GM23338 (cell line): ENCODE data around the gene GPC5. TPM values are rescaled to one million over a fixed set of nuclear protein-coding genes. Genes with fewer than 3 reads are reported as not detected.

Source experiments
- ATAC-seq: fragments of 200-7000 bp; cut with Tn5 transposase; 3 replicates; pipeline ENCODE4 v1.9.1; 2020
- DNase-seq: peaks from one replicate; pipeline ENCODE4 v3.0.0-alpha.2; 2015; ENCODE audit warnings: low spot score
- H2AFZ ChIP-seq: fragments of 200-600 bp; sonication (generic); 2 replicates; pipeline ENCODE4 v1.8.0; 2016; ENCODE audit warnings: antibody characterized with exemption, mild to moderate bottlenecking, moderate library complexity
- H3F3A ChIP-seq: fragments of 200-600 bp; sonication (generic); replicated peaks from 2 replicates; pipeline ENCODE4 v1.8.0; 2017; ENCODE audit warnings: antibody characterized with exemption, mixed run types, low read depth
- H3K27ac ChIP-seq: fragments of 200-600 bp; sonication (generic); 2 replicates; pipeline ENCODE4 v1.6.1; 2016; ENCODE audit warnings: low read depth
- H3K27me3 ChIP-seq: fragments of 200-600 bp; sonication (generic); 2 replicates; pipeline ENCODE4 v1.8.0; 2016; ENCODE audit warnings: mild to moderate bottlenecking, mixed run types, moderate library complexity; ENCODE audit not compliant: insufficient read depth
- H3K36me3 ChIP-seq: fragments of 200-600 bp; sonication (generic); 2 replicates; pipeline ENCODE4 v1.8.0; 2016; ENCODE audit warnings: mild to moderate bottlenecking; ENCODE audit not compliant: insufficient read depth
- H3K4me1 ChIP-seq: fragments of 200-600 bp; sonication (generic); 2 replicates; pipeline ENCODE4 v1.8.0; 2016; ENCODE audit warnings: mild to moderate bottlenecking, moderate library complexity; ENCODE audit not compliant: insufficient read depth
- H3K4me2 ChIP-seq: fragments of 200-600 bp; sonication (generic); 2 replicates; pipeline ENCODE4 v1.7.1; 2017; ENCODE audit warnings: mixed run types
- H3K4me3 ChIP-seq: fragments of 200-600 bp; sonication (generic); 2 replicates; pipeline ENCODE4 v1.6.1; 2016; ENCODE audit warnings: mixed run types
- H3K79me2 ChIP-seq: fragments of 200-600 bp; sonication (generic); replicated peaks from 2 replicates; pipeline ENCODE4 v1.8.0; 2017; ENCODE audit warnings: mild to moderate bottlenecking; ENCODE audit not compliant: insufficient read depth
- H3K9me2 ChIP-seq: fragments of 200-600 bp; sonication (generic); 2 replicates; pipeline ENCODE4 v1.8.0; 2017; ENCODE audit not compliant: insufficient read depth
- H4K20me1 ChIP-seq: fragments of 200-600 bp; sonication (generic); replicated peaks from 2 replicates; pipeline ENCODE4 v1.8.0; 2017; ENCODE audit warnings: mild to moderate bottlenecking; ENCODE audit not compliant: insufficient read depth
- H3K27ac Mint-ChIP-seq: 2 replicates; pipeline ENCODE4 v1.8.0; 2020; ENCODE audit warnings: inconsistent platforms, mild to moderate bottlenecking, moderate library complexity, mixed read lengths
- H3K27me3 Mint-ChIP-seq: 3 replicates; pipeline ENCODE4 v1.8.0; 2022; ENCODE audit warnings: low read depth, mild to moderate bottlenecking, moderate library complexity, mixed read lengths, inconsistent platforms; ENCODE audit not compliant: insufficient read depth, poor library complexity
- H3K36me3 Mint-ChIP-seq: 3 replicates; pipeline ENCODE4 v1.8.0; 2021; ENCODE audit warnings: low read depth, mild to moderate bottlenecking, inconsistent platforms, moderate library complexity, mixed read lengths
- H3K4me1 Mint-ChIP-seq: 3 replicates; pipeline ENCODE4 v1.8.0; 2020; ENCODE audit warnings: mild to moderate bottlenecking, inconsistent platforms, mixed read lengths
- H3K4me3 Mint-ChIP-seq: 3 replicates; pipeline ENCODE4 v1.8.0; 2021; ENCODE audit warnings: moderate library complexity, mild to moderate bottlenecking, inconsistent platforms, mixed read lengths
- H3K9me3 Mint-ChIP-seq: 3 replicates; pipeline ENCODE4 v1.8.0; 2020; ENCODE audit warnings: moderate library complexity, mild to moderate bottlenecking, inconsistent platforms, mixed read lengths
- CTCF ChIP-seq, 2 experiments: fragments of 200-600 bp in 1 of 2; sonication (generic) in 1 of 2; conservative IDR thresholded peaks; 2 replicates each; pipeline versions ENCODE4 v1.5.1 to v1.6.1; 2016 to 2017; ENCODE audit warnings: antibody characterized with exemption in 2 of 2, low read depth in 2 of 2, mild to moderate bottlenecking in 2 of 2, moderate library complexity in 1 of 2
- EZH2phosphoT487 ChIP-seq: fragments of 200-600 bp; sonication (generic); IDR thresholded peaks from one replicate; pipeline ENCODE4 v1.8.1; 2018; ENCODE audit warnings: antibody characterized with exemption; ENCODE audit not compliant: unreplicated experiment
- STAT1 ChIP-seq: IDR thresholded peaks from one replicate; pipeline ENCODE4 v1.6.1; 2016; ENCODE audit warnings: antibody characterized with exemption; ENCODE audit not compliant: unreplicated experiment
- ZNF114 ChIP-seq: fragments of 250-450 bp; sonication (Bioruptor Pico); IDR thresholded peaks from 2 replicates; pipeline ENCODE4 v1.5.0; 2020; ENCODE audit warnings: mild to moderate bottlenecking, moderate library complexity
- ZNF462 ChIP-seq: fragments of 250-450 bp; sonication (Bioruptor Pico); IDR thresholded peaks from 2 replicates; pipeline ENCODE4 v1.5.0; 2020; ENCODE audit warnings: mild to moderate bottlenecking, moderate library complexity
- polyA plus RNA-seq: library from polyadenylated mRNA; unstranded; fragments of >200 nt; fragmentation: Nextera tagmentation; extraction: Ambion mirVana; gene quantifications from 2 replicates; pipeline ENCODE4 v1.2.1, GENCODE V29; 2016
- total RNA-seq: library from RNA; depleted of rRNA; stranded (reverse); fragments of >200 nt; shearing (Covaris generic); gene quantifications from 2 replicates; pipeline ENCODE4 v1.2.3, GENCODE V29; 2014

The GPC5 gene
- total and polyA plus RNA-seq, 2 experiments from 2014 or later: 0.95 to 1.1 TPM

GRCh38 chr13:92781965-92782690, 1383.7 kb downstream of the GPC5 start (continued):
- TF ChIP-seq ZNF462 (no peak), EZH2phosphoT487 (no peak)

GRCh38 chr13:92802776-92803175, 1404.4 kb downstream of the GPC5 start:
- Histone ChIP-seq H3F3A (no peaks in the 10 kb centered on the region), H3K4me3 (no peak overlapping the region), H3K27ac (no peak overlapping the region), H3K4me1 (no peaks in the 10 kb centered on the region), H3K9me2 (no peaks in the 10 kb centered on the region), H4K20me1 (no peaks in the 10 kb centered on the region), H2AFZ (no peak overlapping the region), H3K36me3 (no peaks in the 10 kb centered on the region), H3K79me2 (no peaks in the 10 kb centered on the region), H3K4me2 (no peak overlapping the region), H3K27me3 (no peaks in the 10 kb centered on the region)
- no peak for DNase-seq
- Mint-ChIP-seq H3K4me1 (no peaks in the 10 kb centered on the region), H3K9me3 (no peaks in the 10 kb centered on the region), H3K27me3 (no peaks in the 10 kb centered on the region), H3K4me3 (no peak overlapping the region), H3K27ac (no peak overlapping the region), H3K36me3 (no peaks in the 10 kb centered on the region)
- ATAC-seq: no peak
- TF ChIP-seq CTCF (conservative IDR thresholded peaks at IDR 0.05; ENCODE audit: low read depth in 2 of 2) (no peak), ZNF462 (no peak), ZNF114 (no peak), STAT1 (no peak)
